Fibroblast of pulmonary artery (primary cell): Measurements from ENCODE around the gene MALRD1.

Experiments used
- DNase-seq: peaks from one replicate; pipeline ENCODE4 v3.0.0-alpha.2; 2010; ENCODE audit warnings: low read depth
- H3K4me3 ChIP-seq: replicated peaks from 2 replicates; pipeline ENCODE4 v1.5.1; 2011; ENCODE audit warnings: low read depth, mild to moderate bottlenecking, control low read depth, low read length, moderate library complexity
- CTCF ChIP-seq: IDR thresholded peaks from 2 replicates; pipeline ENCODE4 v1.5.1; 2011; ENCODE audit warnings: mild to moderate bottlenecking, control low read depth, low read length, inconsistent platforms; ENCODE audit errors: missing control alignments

MALRD1 gene

GRCh38 chr10:19579761-19580545 is 531.4 kb downstream of the MALRD1 start:
- DNase-seq, result no peak
- no peak overlapping the region for H3K4me3 ChIP-seq
- no peak for TF ChIP-seq CTCF

GRCh38 chr10:19580691-19581090 is 532.1 kb downstream of the MALRD1 start:
- TF ChIP-seq CTCF, result no peak
- H3K4me3 ChIP-seq, result no peak overlapping the region
- DNase-seq, result no peak

GRCh38 chr10:19588608-19589007 is 540.0 kb downstream of the MALRD1 start:
- no peak overlapping the region for H3K4me3 ChIP-seq
- no peak for TF ChIP-seq CTCF
- no peak for DNase-seq

GRCh38 chr10:19592276-19592675 is 543.7 kb downstream of the MALRD1 start:
- TF ChIP-seq CTCF, result no peak
- DNase-seq, result peak; percentile 10

GRCh38 chr10:19595212-19595845 is 546.7 kb downstream of the MALRD1 start:
- no peak for TF ChIP-seq CTCF
- no peak overlapping the region for H3K4me3 ChIP-seq
- DNase-seq, result no peak

More at GRCh38 chr10:19592276-19592675, 543.7 kb downstream of the MALRD1 start:
- no peak overlapping the region for H3K4me3 ChIP-seq

- no peak overlapping the region for H3K4me3 ChIP-seq
- DNase-seq, result no peak
- no peak for TF ChIP-seq CTCF
These were observed 557.2 kb downstream of the MALRD1 start for GRCh38 chr10:19605806-19606205.
